Measurements from ENCODE around the gene C11orf98.
"Not testable (repeated sequence)": the region's sequence is repeated elsewhere in the genome, so short reads cannot be mapped to it uniquely, and the experiment has no call there.

Gene C11orf98

DNA sequence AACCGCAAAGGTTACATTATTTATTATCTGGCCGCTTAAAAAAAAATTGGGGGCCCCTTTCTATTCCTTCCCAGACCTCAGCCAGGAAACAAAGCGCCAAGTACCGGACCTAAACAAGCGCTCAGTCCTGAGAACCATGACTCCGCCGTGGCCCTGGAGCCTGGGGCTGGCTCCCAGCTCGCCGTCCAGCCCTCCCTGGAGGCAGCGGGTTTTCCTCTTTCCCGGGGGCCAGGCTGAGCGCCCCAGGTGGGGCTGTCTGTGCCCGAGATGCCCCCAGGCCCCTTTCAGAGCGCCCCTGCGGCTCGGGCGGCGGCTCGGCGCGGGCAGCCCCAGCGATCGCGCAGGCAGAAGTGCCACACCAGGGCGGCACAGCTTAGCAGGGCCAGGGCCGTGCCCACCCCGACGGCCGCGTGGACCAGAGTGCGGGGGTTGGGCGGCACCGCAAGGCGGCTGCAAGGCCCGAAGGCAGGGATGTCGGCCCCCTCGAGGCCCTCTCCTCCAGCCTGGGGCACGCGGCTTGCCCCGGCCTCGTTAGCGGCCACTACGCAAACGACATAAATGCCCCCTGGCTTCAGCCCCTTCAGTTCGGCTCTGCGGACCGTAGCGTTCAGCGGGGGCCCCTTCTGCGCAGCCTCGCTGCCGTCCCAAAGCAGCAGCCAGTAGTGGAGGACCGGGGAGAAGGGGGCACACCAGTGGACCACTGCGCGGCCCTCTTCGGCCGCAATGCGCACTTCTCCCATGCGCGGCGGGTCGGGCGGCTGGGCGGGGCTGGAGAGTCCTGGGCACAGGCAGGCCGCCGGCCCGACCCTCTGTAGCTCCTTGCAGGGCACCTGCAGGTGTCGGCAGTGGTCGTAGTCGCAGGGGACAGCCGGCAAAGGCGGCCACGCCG lies 22.7 kb upstream of the C11orf98 start:
- DNase-seq (ENCODE audit: low read depth, low spot score): no peak
- H3K27ac ChIP-seq: no peak overlapping the region

DNA sequence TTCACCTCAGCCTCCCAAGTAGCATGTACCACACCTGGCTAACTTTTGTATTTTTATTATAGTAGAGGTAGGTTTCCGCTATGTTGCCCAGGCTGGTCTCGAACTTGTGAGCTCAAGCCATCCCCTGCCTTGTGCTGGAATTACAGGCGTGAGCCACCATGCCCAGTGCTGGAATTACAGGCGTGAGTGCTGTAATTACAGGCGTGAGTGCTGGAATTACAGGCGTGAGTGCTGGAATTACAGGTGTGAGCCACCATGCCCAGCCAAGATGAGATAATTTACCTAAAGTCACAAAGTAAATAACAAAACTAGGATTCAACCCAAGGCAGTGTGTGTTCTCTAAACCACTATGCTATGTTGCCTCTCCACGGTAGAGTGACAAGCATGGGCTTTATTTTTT lies 17.5 kb upstream of the C11orf98 start:
- DNase-seq (ENCODE audit: low read depth, low spot score): no peak

DNA sequence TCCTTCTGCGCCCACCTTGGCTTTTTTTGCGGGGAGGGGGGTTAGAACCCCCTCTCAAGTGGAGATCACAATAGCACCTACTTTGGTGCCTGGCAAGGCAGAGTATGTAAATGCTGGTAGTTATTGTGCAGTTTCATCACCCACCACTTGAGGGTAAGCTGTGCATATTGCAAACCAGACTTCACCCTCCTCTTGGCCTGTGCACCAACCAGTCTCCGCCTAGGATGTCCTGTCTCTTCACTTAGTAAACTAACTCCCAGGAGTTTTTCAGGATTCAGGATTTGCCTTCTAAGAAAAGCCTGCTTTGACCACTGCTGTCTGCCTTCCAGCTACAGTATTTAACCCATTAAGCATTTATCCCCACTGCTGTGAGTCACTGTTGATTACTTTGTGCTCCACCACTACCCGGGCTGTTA lies 15.8 kb upstream of the C11orf98 start:
- DNase-seq (ENCODE audit: low read depth, low spot score): no peak
- peak overlapping the region; percentile 22 for H3K27ac ChIP-seq

More for the DNA sequence above, 17.5 kb upstream of the C11orf98 start:
- no peak overlapping the region for H3K27ac ChIP-seq

DNA sequence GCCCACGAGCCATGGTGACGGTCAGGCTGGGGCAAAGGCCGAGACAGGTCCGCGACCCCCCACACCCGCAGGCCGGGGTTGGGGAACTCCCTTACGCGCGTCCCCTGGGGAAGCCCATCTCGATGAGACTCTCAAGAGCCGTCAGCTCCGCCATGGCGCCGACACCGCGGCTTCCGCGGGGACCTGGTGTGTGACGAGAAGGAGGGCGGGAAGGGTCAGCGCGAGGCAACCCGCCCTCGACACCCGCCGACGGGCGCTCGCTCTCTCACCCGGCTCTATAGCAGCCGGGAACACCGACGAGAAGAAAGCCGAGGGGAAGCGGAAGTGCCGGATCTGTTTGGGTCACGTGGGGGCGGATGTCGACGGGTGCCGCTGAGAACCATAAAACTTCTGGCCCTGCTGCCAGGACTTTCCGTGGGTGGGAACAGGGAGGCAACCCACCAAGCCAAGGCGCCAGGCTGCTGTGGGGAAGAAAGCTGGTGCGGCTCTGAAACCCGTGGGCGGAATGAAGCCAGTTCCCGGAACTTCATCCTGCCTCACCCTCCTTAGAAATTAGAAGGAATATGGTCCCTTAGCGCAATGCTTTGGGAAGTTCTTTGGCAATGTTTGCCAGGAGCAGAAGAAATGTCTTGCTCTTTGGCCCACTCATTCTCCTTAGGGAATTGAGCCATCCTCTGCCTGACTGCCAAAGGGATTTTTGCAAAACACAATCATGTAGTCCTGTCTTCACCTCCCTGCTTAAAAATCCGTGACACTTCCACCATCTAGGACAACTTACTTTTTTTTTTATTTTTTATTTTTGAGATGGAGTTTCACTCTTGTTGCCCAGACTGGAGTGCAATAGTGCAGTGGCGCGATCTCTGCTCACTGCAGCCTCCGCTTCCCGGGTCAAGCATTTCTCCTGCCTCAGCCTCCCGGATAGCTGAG lies 14.0 kb upstream of the C11orf98 start, which contains the start of gene UBXN1:
TSS of gene UBXN1 (minus strand) at position 304 of the 927 bp plus-strand sequence. CDS start at position 154, 150 bp downstream.
- no peak for DNase-seq (ENCODE audit: low read depth, low spot score)
- H3K27ac ChIP-seq: peak within 1 kb of the TSS; percentile 63

DNA sequence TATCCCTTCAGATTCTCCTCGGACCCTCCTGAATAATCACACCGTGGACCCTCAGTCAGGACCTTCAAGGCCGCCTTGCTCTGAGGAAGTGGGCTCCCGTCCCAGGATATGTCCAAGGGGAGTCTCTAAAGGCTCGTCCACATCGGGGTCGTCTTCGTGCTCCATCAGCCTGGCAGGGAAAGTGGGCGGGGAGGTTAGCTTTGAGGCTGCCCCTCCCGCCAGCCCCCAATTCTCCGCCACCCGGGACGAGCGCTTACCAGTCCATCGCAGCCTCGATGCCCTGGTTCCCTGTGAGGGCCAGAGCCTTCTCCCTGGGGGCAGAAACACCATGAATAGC lies 13.4 kb upstream of the C11orf98 start:
- H3K27ac ChIP-seq: peak overlapping the region; percentile 63
- DNase-seq (ENCODE audit: low read depth, low spot score): no peak

DNA sequence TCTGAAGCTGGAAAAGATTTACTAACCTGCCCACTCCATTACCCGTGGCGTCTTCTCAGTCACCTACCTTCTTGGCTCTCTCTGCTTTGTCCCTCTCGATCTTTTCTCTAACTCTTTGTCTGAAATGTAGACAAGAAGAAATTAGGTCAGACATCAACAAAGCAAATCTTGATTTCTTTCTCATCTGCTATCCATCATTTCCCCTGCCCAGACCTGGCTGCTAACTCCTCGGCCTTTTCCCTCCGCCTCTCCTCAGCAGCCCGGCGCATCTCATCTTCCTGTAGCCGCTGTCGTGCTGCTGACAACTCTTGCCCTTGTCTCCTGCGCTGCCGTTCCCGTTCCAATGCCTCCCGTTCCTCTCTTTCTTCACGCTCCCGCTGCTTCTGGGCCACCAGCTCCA lies 12.7 kb upstream of the C11orf98 start:
- no peak for DNase-seq (ENCODE audit: low read depth, low spot score)
- H3K27ac ChIP-seq: no peak overlapping the region

DNA sequence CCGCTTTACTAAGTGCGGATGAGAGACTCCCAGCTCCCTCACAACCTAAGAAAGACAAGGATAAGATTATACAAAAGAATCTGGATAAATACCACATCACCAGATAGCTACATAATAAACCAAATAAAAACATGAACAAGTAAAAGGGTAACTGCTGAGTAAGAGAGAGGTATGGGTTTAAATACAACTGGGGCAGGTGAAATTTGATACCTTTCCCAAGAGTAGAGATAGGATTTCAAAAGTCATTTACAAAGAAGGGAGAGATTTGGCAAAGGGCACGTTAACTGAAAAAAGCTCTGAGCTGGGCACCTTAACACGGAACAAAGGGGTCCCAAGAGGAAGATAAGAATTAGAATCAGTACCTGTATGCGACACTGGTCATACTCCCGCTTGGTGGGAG lies 12.1 kb upstream of the C11orf98 start:
- no peak for DNase-seq (ENCODE audit: low read depth, low spot score)
- no peak overlapping the region for H3K27ac ChIP-seq

DNA sequence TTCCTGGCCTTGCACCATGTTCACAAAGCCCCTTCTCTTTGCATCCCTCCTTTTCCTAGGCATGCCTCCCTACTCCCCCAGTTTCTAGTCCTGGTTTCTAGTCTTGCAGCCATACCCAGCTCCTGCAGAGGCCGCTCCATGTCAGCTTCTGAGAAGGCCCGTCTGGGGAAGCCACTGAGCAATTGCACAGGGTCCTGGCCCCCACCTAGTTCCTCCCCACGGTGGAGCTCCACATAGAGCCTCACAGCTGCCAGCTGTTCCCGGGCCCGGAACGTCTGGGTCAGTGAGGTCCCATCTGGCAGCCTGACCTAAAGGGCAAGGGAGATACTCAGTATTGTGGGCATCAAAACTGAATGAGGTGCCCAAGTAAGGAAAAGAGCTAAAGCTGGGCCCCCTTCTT lies 11.7 kb upstream of the C11orf98 start:
- no peak overlapping the region for H3K27ac ChIP-seq
- DNase-seq (ENCODE audit: low read depth, low spot score): no peak

DNA sequence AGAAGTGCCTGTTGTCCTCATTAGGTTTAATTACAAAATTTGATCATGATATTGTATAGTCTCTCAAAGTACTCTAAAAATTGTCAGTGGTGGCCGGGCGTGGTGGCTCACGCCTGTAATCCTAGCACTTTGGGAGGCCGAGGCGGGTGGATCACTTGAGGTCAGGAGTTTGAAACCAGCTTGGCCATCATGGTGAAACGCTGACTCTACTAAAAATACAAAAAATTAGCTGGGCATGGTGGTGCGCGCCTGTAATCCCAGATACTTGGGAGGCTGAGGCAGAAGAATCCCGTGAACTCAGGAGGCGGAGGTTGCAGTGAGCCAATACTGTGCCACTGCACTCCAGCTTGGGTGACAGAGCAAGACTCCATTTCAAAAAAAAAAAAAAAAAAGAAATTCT lies 10.4 kb upstream of the C11orf98 start:
- not testable (repeated sequence) for DNase-seq (ENCODE audit: low read depth, low spot score)

DNA sequence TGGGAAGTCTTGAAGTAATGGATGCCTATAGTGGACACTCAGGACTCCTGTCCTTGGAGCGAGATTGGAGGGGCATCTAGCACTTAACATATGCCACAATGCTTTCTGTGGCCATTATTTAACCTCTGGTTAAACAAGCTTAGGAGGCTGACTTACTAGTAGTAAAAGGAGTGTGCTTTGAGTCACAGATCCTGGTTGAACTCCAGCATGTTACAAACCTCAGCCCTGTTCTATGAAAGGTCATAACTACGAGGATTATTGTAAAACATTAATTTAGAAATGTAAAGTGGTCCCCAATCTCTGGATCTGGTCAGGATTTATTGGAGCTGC lies 8.2 kb upstream of the C11orf98 start:
- H3K27ac ChIP-seq: peak overlapping the region; percentile 83
- DNase-seq (ENCODE audit: low read depth, low spot score): no peak

More for the DNA sequence above, 10.4 kb upstream of the C11orf98 start:
- not testable (repeated sequence) for H3K27ac ChIP-seq

DNA sequence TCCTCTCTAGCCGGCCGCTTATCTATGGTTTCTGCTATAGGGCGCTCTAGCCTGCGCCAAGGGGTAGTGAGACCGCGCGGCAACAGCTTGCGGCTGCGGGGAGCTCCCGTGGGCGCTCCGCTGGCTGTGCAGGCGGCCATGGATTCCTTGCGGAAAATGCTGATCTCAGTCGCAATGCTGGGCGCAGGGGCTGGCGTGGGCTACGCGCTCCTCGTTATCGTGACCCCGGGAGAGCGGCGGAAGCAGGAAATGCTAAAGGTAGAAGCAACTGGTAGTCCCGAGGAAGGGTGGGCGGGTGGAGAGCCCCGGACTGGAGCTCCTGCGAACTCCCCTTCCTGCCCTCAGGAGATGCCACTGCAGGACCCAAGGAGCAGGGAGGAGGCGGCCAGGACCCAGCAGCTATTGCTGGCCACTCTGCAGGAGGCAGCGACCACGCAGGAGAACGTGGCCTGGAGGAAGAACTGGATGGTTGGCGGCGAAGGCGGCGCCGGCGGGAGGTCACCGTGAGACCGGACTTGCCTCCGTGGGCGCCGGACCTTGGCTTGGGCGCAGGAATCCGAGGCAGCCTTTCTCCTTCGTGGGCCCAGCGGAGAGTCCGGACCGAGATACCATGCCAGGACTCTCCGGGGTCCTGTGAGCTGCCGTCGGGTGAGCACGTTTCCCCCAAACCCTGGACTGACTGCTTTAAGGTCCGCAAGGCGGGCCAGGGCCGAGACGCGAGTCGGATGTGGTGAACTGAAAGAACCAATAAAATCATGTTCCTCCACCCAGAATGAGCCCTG lies 6.8 kb upstream of the C11orf98 start, which contains the start of the genes LBHD1 and UQCC3:
TSS of gene LBHD1 (minus strand) at position 660 of the 782 bp plus-strand sequence. CDS start 2,236 bp downstream, outside the sequence.
TSS of gene UQCC3 (plus strand) at position 66 of the 782 bp plus-strand sequence. CDS start at position 139, 73 bp downstream.
- H3K27ac ChIP-seq: peak within 1 kb of the TSS; percentile 83
- no peak for DNase-seq (ENCODE audit: low read depth, low spot score)

DNA sequence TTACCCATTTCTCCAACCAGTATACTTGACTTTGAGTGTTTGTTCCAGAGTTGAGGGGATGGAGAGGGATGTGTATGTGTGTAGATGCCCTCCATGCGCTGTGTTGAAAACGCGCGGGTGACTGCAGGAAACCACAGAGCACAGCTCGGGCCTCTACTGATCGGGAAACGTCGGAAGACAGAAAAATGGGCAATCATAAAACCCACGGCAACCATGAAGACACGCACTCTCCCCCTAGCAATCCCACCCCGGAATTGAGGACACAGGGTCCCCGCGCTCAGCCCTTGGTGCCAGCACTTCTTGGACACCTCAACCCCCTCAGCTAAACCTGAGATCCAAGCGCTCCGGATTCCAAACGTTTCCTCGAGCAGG lies 6.2 kb upstream of the C11orf98 start:
- DNase-seq (ENCODE audit: low read depth, low spot score): no peak
- peak overlapping the region; percentile 83 for H3K27ac ChIP-seq

DNA sequence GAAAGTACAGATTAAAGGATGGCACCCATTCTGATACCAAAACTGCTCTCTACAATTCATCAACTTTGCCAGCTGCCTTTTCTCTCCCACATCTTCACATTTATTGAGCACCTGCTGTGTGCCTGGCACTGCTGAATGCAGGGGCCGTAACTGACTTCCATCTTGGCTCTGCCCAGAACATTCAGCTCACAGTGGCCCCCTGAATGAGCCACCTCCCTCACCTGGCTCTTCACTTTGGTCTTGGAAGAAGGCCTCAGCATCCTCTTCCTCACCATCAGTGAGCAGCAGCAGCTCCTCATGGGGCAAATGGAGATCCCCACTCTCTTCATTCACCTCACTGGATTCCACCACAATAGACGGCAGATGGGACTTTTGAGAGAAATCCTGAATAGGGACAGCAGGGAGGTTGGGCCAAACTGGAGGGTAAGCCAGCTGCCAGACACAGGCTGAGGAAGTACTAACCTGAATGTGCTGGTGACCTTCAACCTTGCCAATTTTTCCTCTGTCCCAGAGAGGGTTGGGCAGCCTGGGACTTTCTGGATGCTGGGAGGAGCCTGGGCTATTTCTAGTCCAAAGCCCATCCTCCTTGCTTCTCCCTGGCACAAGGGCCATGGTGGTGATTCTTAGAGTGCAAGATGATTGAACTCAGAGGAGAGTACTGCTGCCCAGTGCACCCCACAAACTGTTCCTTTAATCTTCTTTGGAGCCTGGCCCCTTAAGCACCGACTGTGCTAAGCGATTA lies 4.6 kb upstream of the C11orf98 start:
- no peak for DNase-seq (ENCODE audit: low read depth, low spot score)
- H3K27ac ChIP-seq: peak overlapping the region; percentile 33

DNA sequence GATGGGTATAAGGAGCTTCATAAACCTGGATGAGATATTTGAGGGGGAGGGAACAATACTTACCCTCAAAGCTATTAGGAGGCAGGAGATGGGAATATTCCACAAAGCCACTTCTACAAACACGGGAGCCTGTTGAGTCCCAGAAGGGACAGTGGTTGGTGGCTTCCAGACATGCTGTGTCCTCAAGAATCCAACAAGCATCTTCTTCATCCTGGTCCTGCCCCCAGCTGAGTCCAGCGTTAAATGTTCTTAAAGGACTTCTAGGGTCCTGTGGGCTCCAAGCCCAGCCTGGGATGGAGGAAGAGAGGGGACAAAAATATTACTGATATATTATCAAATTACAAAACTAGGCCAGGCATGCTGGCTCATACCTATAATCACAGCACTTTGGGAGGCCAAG lies 2.5 kb upstream of the C11orf98 start:
- peak overlapping the region; percentile 81 for H3K27ac ChIP-seq

DNA sequence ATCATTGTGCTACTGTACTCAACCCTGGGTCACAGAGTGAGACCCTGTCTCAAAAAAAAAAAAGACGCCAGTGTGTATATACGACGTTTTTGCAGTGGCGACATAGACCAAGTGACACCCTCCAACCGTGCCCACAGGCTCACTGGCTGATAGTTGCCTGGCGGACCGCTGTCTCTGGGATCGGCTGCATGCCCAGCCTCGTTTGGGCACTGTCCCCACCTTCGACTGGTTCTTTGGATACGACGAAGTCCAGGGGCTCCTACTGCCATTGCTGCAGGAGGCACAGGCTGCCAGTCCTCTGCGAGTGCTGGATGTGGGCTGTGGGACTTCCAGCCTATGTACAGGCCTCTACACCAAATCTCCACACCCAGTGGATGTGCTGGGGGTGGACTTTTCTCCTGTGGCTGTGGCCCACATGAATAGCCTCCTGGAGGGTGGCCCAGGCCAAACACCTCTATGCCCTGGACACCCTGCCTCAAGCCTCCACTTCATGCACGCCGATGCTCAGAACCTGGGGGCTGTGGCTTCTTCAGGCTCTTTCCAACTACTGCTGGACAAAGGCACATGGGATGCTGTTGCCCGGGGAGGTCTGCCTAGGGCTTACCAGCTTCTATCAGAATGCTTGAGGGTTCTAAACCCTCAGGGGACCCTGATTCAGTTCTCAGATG lies 1.4 kb upstream of the C11orf98 start:
- DNase-seq (ENCODE audit: low read depth, low spot score): no peak
- H3K27ac ChIP-seq: peak overlapping the region; percentile 81

More for the DNA sequence above, 2.5 kb upstream of the C11orf98 start:
- DNase-seq (ENCODE audit: low read depth, low spot score): no peak

DNA sequence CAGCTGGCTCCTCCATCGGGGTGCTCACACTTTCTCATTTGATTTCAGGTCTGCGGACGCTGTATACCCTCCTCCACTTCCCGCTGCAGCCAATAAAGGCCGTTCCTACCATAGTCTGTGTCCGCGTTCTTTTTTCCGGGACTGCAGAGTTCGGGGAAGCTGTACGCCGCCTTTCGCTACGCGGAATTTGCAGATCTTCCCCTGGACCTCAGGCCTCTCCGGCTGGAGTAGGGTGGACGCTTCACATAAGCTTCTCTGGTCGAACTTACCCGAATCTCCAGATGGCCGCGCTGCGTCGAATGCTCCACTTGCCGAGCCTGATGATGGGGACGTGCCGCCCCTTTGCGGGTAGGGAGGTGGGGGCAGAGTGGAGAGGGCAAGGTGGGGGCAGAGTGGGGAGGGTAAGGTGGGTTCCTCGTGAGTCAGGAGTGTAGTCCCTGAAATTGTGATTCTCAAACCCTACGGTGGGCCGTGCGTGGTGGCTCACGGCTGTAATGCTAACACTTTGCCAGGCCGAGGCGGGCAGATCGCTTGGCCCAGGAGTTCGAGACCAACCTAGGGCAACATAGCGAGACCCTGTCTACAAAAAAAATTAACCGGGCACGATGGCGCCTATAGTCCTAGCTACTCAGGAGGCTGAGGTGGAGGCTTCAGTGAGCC lies 719 bp upstream of the C11orf98 start:
- DNase-seq (ENCODE audit: low read depth, low spot score): no peak

DNA sequence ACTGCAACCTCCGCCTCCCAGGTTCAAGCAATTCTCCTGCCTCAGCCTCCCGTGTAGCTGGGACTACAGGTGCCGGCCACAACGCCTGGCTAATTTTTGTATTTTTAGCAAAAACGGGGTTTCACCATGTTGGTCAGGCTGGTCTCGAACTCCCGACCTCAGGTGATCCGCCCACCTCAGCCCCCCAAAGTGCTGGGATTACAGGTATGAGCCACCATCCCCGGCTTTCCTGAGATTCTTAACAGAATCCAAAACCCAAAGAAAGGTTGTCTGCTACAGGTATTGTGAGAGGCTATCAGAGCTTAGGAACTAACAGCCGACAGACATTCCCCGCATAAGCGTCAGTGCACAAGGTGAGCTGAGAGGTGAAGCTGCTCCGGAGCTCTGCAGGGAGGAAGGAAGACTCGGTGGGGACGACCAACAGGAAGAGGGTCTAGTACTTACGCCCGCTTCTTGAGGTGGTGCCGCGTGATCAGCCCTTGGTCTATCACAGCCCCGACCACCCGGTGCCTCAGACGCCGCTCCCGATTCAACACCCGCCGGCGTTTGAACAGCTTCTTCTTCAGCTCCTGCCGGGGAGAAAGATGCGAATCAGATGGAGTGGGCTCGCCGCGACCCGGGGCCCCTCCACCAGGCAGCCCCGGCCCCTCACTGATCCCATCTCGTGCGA lies 470 bp downstream of the C11orf98 start:
- DNase-seq (ENCODE audit: low read depth, low spot score): no peak
- peak overlapping the region; percentile 81 for H3K27ac ChIP-seq

More for the DNA sequence above, 719 bp upstream of the C11orf98 start:
- H3K27ac ChIP-seq: peak overlapping the region; percentile 81

Data from epithelial cell of prostate (primary cell).